ENCODE results near the gene FADD.

DNA sequence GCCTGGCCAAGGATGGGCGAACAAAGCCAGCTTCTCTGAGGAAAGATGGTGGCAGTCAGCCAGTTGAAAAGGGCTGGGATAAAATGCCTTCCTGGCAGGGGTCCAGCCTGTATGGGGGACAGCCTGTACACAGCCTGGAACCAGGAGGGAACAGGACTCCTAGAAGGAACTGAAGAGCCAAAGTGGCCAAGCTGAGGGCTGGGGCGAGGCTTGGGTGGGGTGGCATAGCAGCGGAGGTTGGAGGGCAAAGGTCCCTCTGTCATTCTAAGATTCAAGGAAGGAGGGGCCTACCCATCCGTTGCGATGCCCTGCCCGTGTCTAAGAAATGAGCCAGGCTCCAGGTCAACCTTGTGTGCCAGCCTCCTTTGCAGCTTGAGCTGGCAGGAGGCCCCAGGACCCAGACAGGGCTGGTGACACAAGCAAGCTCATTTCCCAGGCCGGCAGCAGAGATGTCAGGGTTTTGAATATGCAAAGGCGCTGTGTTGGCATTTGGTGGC is 22.6 kb downstream of the FADD start:
- TF ChIP-seq, protein P1, sequence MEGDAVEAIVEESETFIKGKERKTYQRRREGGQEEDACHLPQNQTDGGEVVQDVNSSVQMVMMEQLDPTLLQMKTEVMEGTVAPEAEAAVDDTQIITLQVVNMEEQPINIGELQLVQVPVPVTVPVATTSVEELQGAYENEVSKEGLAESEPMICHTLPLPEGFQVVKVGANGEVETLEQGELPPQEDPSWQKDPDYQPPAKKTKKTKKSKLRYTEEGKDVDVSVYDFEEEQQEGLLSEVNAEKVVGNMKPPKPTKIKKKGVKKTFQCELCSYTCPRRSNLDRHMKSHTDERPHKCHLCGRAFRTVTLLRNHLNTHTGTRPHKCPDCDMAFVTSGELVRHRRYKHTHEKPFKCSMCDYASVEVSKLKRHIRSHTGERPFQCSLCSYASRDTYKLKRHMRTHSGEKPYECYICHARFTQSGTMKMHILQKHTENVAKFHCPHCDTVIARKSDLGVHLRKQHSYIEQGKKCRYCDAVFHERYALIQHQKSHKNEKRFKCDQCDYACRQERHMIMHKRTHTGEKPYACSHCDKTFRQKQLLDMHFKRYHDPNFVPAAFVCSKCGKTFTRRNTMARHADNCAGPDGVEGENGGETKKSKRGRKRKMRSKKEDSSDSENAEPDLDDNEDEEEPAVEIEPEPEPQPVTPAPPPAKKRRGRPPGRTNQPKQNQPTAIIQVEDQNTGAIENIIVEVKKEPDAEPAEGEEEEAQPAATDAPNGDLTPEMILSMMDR (IDR thresholded peaks at IDR 0.05), result no peak
- TF ChIP-seq EZH2phosphoT487 (IDR thresholded peaks at IDR 0.05), result no peak
